ENCODE measurements around the gene AZIN2.

- TF ChIP-seq CTCF (IDR thresholded peaks at IDR 0.05 in 8 of 11, conservative IDR thresholded peaks at IDR 0.05 in 3 of 11) (no peak), POLR2A (IDR thresholded peaks at IDR 0.05) (no peak)
Observed at GRCh38 chr1:33082575-33083108, 1.7 kb downstream of the AZIN2 start.

All from spleen (tissue), 7 donors.